HG03097 (cell line): Measurements from ENCODE around the gene AGPAT2.
"Not testable (repeated sequence)": the region's sequence is repeated elsewhere in the genome, so short reads cannot be mapped to it uniquely, and the experiment has no call there.

ENCODE experiments used
- ATAC-seq: cut with Tn5 transposase; IDR thresholded peaks from one replicate; pipeline ENCODE4 v1.9.1; 2021; ENCODE audit not compliant: unreplicated experiment, low FRiP score

AGPAT2 gene

DNA sequence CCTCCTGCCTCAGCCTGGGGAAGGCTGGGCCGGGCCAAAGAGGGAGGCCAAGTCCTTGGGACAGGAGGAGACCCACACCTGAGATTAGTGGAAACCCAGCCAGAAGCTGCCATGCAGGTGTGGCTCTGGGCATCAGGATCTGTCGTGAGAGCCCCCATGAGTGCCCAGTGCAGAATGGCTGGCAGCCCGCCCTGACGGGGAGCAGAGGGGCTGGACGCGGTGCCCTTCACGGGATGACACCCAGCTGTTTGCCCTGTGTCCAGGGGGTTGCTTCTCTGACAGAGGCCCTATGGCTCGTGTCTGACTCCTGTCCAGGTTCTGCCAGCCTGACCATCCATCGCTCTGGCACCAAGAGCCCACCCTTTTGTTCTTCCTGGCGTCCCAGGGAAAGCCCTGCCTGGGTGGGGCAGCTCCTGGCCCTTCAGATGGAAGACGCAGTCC is 33.7 kb upstream of the AGPAT2 start:
- no peak for ATAC-seq

DNA sequence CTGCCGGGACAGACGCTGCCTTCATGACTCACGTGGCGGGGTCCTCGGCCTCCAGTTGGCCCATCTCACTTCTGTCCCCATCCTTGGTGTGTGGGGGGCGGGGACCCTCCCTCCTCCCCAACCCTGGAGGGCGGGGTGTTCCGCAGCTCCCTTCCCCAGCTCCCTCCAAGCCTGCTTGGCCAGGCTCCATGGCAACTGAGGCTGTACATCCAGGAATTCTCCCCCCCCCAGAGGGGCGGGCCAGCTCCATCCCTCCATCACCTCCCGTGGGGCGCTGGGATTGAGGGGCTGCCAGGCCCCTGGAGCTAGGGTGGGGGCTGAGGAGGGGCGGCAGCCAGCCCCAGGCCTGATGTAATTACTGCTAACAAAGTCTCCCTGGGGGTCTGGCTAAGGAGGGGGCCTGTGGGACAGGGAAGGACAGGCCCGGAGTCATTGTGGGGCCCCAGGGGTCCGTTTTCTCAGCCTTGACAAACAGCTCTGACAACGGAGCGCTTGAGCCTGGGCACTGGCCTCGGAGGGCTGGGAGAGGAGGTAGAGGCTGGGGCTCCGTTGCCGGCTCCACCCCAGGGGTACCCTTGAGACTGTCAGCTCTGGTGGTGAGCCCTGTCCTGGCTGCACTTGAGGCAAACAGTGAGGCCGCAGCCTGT is 33.1 kb upstream of the AGPAT2 start:
- no peak for ATAC-seq

DNA sequence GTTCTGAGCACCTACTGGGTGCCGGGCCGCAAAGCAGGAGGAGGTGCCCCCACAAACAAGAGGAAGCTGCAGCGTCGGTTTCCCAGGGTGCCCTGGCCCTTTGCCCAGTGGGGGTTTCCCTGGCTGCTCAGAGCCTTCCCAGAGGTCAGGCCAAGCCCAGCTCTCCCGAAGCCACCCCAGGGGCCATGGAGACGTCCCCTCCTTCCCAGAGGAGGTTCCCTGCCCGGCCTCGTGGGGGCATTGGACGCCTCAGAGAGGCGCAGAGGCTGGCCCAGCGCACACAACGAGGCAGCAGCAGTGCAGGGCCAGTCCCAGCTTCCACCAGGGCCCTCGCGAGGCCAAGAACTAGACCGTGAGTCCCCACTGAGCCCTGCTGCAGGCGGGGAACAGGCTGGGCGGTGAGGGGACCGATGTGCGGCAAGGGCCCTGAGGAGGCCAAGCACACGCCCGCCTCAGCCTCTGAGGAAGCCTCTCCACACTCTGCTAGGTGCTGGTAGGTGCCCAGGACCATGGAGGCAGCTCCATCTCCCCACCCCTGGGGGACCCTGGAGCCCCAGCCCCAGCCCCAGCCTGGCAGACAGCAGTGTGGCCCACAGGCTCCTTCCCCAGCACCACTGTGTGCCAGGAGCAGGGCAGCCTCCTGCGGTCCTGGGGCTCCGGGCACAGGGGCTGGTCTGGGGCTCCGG is 32.1 kb upstream of the AGPAT2 start:
- no peak for ATAC-seq

DNA sequence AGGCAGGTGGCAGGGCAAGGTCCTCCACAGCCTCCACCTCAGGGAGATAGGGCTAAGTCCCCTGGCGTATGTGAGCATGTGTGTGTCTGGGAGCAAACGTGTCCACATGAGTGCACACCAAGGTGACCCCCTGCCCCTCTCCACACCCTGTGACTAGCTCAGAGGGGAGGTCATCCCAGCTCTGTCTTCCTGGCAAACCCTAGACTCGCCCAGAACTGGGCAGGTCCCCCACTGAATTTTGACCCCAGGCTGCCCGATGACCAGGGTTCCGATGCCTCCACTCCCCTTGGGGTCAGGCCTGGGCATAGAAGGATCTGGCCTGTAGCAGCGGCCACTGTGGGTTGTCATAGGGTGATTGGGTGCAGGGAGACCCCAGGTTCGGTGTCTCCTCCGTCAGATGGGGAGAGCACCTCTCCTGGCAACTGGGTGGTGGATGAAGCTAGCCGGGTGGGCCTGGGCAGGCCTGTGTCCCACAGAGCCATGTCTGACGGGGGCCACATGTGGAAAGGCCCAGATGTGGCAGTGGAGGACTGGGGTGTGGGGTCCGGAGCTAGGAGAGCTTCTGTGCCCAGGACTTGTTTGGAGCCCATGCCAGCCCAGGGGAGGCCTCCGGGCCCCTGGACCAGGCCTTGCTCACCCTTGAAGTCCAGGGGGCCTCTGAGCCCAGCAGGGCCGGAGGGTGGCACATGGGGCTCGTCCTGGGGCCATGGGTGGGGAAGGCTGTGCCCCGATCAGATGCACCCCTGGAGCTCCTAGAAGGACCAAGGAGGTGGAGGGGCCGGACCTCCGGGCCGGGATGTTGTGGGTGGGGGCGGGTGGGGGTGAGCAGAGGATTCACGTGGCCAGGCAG is 31.3 kb upstream of the AGPAT2 start:
- no peak for ATAC-seq

DNA sequence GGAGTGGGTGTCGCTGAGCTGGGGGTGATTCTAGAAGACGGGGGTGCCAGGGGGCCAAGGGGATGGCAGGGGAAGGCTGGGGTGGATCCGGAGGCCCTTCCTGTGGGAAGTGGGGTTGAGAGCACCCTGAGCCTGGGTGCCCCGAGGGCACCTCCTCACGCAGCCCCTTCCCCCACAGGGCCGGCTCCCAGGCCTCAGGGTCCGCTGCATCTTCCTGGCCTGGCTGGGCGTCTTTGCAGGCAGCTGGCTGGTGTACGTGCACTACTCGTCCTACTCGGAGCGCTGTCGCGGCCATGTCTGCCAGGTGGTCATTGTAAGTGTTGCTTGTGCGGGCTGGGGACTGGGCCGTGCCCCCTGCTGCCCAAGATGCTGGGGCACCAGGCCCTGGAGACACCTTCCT is 30.1 kb upstream of the AGPAT2 start:
- no peak for ATAC-seq

DNA sequence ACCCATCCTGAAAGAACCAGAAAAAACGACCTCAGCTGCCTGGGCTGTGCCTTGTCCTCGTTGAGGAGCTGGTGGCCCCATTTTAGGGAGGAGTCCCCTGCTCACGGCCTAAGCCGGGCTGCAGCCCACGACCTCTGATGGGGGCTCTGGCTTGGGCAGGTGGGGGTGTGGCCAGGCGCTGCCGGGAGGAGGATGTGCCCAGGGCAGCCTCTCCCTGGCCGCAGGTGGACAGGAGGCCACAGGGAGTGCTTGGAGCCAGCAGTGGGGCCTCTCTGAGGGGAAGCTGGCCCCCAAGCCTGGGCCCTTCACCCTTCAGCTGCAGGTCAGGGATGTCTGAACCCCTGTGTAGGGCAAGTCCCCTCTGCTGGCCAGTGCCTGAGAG is 27.6 kb upstream of the AGPAT2 start:
- no peak for ATAC-seq

DNA sequence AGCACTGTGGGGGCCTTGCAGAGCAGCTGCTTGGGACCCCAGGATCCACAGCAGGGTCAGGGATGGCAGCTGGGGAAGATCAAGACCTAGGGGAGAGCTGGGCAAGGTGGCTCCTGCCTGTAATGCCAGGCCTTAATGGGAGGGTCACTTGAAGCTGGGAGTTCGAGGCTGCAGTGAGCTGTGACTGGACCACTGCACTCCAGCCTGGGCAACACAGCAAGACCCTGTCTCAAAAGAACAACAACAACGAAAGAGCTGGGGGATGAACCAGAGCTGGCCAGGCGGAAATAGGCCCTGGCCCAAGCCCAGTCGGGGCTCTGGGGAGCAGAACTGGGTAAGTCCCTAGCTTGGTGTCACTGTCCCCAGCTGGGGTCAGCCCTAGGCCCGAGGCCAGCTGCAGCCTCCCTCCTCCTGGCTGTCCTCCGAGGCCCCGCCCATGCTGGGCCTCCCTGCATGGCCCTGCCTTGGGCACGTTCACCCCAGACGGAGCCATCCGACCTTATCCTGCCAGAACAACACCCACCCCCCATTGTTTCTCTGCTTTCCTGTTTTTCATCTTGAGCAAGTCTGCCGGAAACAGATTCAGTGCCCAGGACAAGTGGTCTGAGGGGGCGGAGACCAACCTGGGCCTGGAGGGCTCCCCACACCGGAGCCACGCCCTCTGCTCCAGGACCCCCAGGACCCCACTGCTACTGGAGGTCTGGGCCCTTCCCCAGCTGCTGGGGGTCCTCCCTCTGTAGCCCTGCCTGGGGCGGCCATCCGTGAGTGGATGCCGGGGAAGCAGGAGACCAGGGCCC is 27.0 kb upstream of the AGPAT2 start:
- no peak for ATAC-seq

DNA sequence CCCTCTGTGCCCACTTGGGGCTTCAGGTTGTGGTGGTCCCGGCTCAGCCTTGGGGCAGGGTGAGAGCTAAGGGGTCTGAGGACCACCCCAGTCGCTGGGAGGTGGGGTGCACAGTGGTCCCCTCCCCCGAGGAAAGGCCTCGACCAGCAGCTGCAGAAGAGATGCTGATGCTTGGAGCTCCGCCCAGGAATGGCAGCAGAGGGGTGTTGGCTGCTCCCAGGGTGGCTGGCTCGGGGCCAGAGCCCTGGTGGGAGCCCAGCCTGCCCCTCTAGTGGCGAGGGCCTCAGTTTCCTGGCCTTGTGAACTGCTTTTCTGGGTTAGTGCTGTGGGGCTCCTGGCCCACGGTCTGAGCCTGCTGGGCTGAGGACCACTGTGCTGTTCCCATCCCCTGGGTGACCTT is 26.3 kb upstream of the AGPAT2 start:
- ATAC-seq, result no peak

DNA sequence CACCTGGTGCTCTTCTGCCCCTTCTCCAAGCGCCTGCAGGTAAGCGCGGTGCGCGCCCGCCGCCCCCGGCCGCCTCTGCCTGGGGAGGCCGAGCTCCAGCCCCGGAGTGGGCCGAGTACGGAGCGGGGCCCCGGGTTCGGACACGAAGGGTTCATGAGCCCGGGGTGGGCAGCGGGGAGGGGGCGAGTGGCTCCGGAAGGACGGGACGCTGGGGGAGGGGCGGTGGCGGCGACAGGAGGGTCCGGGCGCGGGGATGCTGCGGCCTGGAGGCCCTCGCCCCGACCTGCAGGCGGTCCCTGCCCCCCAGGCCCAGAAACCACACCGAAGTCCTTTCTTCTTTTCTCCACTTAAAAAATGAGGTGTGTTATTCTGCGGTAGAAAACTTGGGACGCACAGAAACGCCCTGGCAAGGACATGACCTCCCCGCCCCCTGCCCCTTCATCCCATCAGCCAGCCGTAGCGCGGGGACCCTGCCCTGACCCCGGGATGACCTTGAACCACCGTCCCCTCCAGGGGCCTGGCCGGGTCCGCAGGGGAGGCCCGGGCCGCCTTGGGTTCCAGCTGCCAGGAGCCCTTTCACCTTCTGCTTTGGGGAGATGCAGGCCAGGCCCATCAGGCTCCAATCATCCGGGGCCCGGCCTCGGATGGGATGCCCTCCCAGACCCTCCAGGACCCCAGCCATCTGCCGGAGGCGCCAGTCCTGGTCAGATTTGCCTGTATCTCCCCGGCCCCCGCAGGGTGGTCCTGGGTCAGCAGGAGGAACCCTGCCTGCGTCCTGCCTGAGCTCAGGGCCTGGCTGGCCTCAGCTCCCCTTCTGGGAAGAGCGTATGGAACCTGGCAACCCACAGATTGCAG is 25.7 kb upstream of the AGPAT2 start:
- ATAC-seq, result no peak

DNA sequence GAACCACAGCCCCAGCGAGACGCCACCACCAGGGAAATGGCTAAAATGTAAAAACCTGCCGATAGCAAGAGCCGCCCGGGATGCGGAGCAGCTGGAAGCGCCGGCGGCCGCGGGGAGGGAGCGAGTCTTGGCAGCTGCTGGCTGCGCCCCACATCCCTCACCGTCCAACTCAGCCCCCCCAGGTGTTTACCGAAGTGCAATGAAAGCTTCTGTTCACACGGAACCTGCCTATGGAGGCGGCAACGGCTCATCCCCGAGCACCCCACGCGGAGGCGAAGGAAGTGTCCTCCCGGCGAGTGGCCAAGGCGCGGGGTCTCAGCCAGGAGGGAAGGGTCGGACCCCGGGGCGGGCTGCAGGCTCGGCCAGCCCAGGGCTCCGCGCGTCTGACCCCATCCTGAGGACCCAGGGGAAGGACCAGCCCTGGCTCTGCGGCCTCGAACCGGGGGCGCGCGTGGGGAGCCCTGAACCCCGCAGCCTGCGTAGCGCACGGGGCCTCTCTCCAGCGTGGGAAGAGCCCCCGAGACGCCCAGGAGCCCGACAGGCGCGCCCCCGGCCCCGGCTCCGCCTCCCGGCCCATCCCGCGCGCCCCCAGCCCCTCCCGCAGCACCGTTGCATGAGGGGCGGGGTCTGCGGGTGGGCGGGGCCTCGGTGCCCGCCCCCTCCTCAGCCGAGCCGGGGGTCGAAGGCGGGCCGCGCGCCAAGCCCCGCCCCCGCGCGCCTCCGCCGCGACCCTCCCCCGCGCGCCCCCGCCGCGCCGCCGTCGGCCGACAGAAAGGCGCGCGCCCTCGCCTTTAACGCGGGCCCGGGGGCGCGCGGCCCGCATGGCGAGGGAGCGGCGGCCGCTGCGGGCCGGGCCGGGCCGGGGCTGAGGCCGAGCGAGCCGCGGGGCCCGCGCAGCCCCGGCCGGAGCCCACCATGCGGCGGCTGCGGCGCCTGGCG is 24.8 kb upstream of the AGPAT2 start, which contains the start of gene DIPK1B:
Gene DIPK1B (plus strand): TSS at position 822 of the 939 bp plus-strand sequence. CDS start 94 bp downstream, at position 916.
- ATAC-seq, result no peak

DNA sequence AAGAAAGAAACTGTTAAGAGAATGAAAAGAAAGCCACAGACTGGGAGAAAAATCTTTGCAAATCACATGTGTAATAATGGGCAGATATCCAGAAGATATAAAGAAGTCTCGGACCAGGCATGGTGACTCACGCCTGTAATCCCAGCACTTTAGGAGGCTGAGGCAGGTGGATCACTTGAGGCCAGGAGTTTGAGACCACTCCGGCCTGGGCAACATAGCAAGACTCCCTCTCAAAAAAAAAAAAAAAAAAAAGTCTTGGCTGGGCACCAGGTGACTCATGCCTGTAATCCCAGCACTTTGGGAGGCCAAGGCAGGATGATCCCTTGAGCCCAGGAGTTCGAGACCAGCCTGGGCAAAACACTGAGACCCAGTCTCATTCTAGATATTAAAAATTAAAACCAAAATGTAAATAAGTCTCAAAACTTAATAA is 24.0 kb upstream of the AGPAT2 start:
- not testable (repeated sequence) for ATAC-seq

DNA sequence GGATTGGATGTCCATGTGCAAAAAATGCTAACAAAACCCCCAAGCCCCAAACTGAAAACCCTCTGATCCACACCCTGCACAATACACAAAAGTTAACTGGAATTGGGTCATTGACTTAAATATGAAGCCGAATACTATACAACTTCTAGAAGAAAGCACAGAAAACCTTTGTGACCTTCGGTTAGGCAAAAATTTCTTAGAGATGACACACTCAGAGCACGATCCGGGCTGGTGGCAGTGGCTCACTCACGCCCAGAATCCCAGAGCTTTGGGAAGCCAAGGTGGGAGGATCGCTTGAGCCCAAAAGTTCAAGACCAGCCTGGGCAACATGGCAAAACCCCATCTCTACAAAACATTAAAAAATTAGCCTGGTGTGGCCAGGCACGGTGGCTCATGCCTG is 23.3 kb upstream of the AGPAT2 start:
- ATAC-seq, result no peak

DNA sequence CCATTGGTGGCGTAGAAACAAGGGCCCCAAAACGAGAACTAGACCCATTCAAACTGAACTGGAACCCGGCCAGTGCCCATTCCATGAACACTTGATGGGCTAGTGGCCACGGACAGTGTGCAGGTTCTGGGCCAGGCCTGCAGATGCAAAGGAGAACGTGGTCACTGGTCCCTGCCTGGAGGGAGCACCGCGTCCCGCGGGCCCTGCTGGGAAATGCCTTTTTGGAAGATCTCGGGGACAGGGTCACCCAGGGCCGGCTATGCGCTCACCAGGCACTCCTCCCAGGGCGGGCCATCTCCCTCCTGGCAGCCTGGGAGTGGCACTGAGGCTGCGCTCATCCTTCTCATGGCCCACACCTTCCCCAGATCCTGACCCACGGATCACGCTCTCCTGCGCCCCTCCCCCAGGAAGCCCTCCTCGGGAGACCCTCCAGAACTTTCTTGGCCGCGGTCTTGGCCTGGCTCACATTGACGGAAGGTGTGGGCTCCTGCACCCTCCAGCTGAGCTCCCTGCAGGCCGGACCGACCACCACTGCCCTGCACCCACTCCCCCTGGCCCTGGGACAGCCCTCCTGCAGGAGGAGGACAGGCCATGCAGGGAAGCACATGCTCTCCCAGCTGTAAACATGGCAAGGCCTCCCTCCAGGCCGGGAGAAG is 22.3 kb upstream of the AGPAT2 start:
- no peak for ATAC-seq

DNA sequence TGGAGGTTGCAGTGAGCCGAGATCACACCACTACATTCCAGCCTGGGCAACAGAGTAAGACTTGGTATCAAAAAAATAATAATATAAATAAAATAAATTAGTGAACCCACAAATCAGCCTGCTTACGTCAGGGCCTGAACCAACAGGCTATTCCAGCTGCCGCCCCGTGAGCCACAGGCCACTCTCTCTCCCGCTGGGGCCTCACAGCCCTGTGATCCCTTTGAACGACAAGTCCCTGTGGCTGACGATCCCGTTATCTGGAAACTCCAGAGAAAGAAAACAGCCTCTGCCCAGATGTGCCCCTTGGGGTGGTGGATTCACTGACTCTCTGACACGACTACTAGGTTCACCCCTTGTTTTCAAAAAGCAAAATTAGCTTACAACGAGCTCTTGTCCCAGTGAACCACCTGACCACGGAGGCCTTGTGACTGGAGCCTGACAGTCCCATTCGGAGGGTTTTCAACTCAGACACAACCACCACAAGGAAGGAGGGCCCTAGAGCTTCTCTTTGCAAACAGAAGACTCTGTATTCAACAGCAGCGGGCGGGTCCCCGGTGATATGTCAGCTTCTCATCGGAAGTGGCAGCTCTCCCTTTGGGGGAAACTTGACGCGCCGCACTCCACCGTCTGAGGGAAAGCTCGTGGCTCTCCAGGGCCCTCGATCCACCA is 20.7 kb upstream of the AGPAT2 start:
- ATAC-seq, result no peak

DNA sequence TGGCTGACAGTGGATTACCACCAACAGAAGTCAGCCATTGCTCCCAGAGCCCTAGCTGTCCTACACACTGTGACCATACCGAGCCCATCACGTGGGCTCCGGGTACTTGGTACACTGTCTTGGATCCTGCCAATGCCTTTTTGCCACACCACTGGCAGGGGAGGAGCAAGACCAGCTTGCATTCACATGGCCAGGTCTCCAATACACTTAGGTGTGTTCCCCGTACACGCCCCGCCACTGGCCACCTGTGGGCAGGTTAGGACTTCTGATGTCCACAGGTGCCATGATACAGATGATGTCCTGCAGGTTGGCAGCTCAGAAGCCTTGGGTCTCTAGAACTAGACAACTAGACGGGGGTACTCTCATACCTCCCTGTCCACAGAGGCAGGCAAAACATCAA is 19.8 kb upstream of the AGPAT2 start:
- no peak for ATAC-seq

DNA sequence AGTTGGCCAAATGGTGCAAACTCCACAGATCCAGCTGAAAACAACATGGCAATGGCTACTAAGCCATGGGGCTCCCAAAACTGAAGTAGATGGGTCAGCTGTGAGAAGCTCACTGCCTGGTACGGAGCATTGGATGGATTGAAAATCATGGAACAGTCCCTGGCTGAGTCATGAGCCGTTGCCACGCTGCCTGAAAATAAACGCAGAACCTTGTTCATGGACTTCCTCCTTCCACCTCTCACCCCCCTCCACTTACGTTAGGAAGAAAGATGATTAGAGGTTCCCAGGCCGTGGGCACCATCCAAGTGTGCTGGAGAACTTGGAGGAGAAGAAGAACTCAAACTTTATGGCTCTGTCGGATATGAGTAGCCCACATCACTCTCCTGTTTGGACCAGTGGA is 18.3 kb upstream of the AGPAT2 start:
- no peak for ATAC-seq

DNA sequence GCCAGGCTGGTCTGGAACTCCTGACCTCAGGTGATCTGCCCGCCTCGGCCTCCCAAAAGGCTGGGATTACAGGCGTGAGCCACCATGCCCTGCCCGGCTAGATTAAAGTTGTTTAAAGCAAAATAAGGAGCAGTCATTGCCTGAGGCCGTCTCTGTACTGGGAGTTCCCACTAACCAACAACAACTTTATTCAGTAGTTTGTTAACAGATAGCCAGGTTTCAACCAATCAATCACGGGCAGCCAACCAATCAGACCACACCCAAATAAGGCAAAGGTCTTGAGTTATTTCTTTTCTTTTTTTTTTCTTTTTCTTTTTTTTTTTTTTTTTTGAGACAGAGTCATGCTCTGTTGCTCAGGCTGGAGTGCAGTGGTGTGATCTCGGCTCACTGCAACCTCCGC is 17.5 kb upstream of the AGPAT2 start:
- not testable (repeated sequence) for ATAC-seq
